GM12873 (cell line): ENCODE data around the gene AMBP.

Source experiments
- CTCF ChIP-seq: IDR thresholded peaks from 2 replicates; pipeline ENCODE4 v1.5.1; 2012; ENCODE audit warnings: low read depth, mild to moderate bottlenecking, moderate library complexity, low read length, control low read depth; ENCODE audit not compliant: insufficient read depth; ENCODE audit errors: missing control alignments

Gene AMBP

DNA sequence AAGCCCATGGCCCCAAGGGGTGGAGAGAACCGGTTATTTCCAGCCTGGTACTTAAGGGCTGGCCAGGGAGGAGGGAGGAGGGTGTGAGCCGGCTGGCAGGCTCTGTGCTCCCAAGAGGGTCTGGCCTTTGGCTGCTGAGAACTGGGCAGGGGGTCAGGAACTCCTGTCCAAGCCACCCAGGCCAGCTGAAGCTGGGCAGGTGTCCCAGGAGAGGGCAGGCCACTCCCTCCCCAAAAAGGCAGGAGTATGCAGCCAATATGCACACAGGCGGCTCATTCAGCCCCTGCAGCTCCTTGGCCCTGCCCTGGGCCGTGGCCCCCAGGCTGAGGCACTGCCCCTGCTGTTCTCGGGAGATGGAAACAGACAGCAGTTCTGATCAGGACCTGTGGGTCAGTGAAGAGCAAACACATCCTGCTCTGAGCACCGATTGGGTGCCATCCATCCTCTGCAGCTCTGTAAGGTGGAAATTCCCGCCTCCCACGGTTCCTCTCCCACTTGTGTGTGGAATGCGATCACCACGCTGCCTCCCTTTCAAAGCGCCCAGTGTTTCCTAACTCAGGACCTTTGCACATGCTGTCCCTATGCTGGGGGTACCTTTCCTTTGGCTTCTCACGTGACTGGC is 38.1 kb upstream of the AMBP start:
- no peak for TF ChIP-seq CTCF

DNA sequence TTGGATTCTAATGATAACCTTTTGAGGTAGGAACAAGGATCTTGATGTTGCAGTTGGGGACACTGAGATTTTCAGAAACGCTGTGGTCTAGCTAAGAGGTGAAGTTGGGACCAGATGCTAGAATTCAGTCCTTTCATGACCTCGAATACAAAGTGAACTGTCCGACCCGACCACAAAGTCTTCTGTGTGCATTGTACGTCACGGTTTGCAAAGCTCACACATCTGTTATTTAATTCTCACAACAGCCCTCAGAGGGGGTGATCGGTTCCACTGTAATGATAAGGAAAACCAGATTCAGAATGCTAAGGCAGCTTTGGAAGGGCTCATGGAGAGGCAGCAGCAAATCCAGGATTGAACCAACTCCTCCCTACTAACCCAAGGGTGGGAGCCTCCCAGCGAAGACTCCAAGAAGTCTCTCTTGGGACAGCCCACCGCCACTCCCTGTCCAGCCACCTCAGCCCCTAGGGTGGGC is 37.6 kb upstream of the AMBP start:
- TF ChIP-seq CTCF: no peak

GRCh38 chr9:114114364-114114763 is 36.3 kb upstream of the AMBP start:
- TF ChIP-seq CTCF: no peak

GRCh38 chr9:114112778-114113584 is 34.9 kb upstream of the AMBP start:
- no peak for TF ChIP-seq CTCF

DNA sequence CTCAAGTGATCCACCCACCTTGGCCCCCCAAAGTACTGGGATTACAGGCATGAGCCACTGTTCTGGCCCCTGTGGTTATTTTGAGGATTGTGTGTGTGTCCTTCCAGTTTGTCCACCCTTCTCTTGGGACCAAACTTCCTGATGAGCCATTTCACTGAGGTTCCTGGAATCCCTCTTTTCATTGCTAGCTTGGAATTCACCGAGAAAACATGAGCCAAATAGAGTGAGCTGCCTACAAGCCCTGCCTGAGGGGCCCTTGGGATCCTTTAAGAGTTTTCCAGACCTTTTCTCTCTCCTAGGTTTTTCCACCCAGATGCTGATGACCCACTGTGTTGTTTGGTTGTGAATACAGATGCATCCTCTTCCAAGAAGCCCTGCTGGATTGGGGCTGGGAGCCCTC is 34.2 kb upstream of the AMBP start:
- TF ChIP-seq CTCF: no peak

DNA sequence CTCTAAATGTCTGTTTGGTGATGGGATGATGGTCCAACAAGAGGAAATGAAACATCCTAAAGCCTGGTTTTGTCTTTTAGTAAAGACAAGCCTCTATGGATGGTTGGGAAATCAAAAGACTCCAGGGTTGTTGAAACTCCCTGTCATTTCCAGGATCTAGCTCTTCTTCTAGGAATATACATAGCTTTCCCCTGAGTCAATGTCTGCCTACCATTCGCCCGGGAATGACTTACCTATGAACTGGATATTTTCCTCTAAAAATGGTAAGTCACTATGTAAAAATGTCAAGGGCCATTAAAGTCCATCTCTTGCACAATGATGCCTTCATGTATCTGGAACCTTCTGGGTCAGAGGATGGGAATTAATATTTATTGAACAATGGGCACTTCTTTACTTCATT is 32.1 kb upstream of the AMBP start:
- TF ChIP-seq CTCF: no peak

DNA sequence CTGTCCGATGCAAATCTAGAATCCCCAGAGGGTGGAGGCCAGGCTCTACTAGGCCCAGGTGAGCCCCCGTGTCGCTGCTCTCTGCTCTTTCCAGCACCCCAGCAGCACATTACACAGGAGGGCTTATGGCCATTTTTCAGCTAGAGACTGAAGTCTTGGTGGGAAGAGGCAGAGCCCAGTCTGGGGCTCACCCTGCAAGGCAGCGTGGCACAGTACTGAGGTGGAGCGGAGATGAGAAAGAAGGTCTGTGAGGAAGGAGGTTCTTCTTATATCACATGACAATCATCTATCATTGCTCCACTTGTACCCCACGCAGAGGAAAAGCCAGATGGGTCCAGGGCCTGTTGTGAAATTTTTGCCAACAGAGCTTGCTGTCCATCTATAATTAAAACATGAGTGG is 31.0 kb upstream of the AMBP start:
- no peak for TF ChIP-seq CTCF
